IMR-90 (cell line): ENCODE measurements around the gene ESR1.

Source experiments
- CTCF ChIP-seq: conservative IDR thresholded peaks from 2 replicates; pipeline ENCODE4 v1.5.1; 2012; ENCODE audit warnings: mild to moderate bottlenecking, low read depth, low read length, improper control_type of control experiment
- POLR2A ChIP-seq: IDR thresholded peaks from 2 replicates; pipeline ENCODE4 v1.6.1; 2012; ENCODE audit warnings: mild to moderate bottlenecking, low read depth, low read length
- USF2 ChIP-seq: fragments of 150-350 bp; IDR thresholded peaks from 2 replicates; pipeline ENCODE4 v1.6.1; 2017; ENCODE audit warnings: mild to moderate bottlenecking, antibody characterized with exemption, low read length, low read depth

GRCh38 chr6:152086223-152086873, 278.9 kb downstream of the ESR1 start:
- TF ChIP-seq CTCF, result no peak
- no peak for TF ChIP-seq POLR2A
- no peak for TF ChIP-seq USF2
